Neural progenitor cell (in vitro differentiated cells): ENCODE data around the gene CHRM5. TPM values are rescaled to one million over a fixed set of nuclear protein-coding genes. Genes with fewer than 3 reads are reported as not detected.
A peak's percentile ranks its signal among the peaks of the same experiment; 100 is the strongest.

Source experiments
- DNase-seq: peaks from one replicate; pipeline ENCODE4 v3.0.0-alpha.2; 2016; ENCODE audit warnings: low spot score
- H2AFZ ChIP-seq: fragments of 200-600 bp; sonication (generic); replicated peaks from 2 replicates; pipeline ENCODE4 v1.6.1; 2016; ENCODE audit warnings: antibody characterized with exemption
- H3F3A ChIP-seq: fragments of 200-600 bp; sonication (generic); 2 replicates; pipeline ENCODE4 v1.6.1; 2016; ENCODE audit warnings: antibody characterized with exemption, low read depth
- H3K27ac ChIP-seq: fragments of 200-600 bp; sonication (generic); 2 replicates; pipeline ENCODE4 v1.5.1; 2016; ENCODE audit warnings: mild to moderate bottlenecking
- H3K27me3 ChIP-seq: fragments of 200-600 bp; sonication (generic); 2 replicates; pipeline ENCODE4 v1.6.1; 2016; ENCODE audit warnings: mild to moderate bottlenecking, moderate library complexity
- H3K36me3 ChIP-seq: fragments of 200-600 bp; sonication (generic); 2 replicates; pipeline ENCODE4 v1.5.1; 2016
- H3K4me1 ChIP-seq: fragments of 200-600 bp; sonication (generic); 2 replicates; pipeline ENCODE4 v1.6.1; 2016; ENCODE audit warnings: mixed run types
- H3K4me2 ChIP-seq: fragments of 200-600 bp; sonication (generic); 2 replicates; pipeline ENCODE4 v1.6.1; 2016
- H3K4me3 ChIP-seq: fragments of 200-600 bp; sonication (generic); 2 replicates; pipeline ENCODE4 v1.5.1; 2016
- H3K79me2 ChIP-seq: fragments of 200-600 bp; sonication (generic); 2 replicates; pipeline ENCODE4 v1.6.1; 2016; ENCODE audit warnings: low read depth
- H3K9ac ChIP-seq: fragments of 200-600 bp; sonication (generic); 2 replicates; pipeline ENCODE4 v1.6.1; 2016
- H3K9me3 ChIP-seq: fragments of 200-600 bp; sonication (generic); 2 replicates; pipeline ENCODE4 v1.5.1; 2016; ENCODE audit warnings: low read depth
- H4K20me1 ChIP-seq: fragments of 200-600 bp; sonication (generic); 2 replicates; pipeline ENCODE4 v1.6.1; 2016; ENCODE audit warnings: low read depth
- H3K27ac Mint-ChIP-seq: 3 replicates; pipeline ENCODE4 v1.8.0; 2021; ENCODE audit warnings: mixed read lengths
- H3K27me3 Mint-ChIP-seq: 2 replicates; pipeline ENCODE4 v1.8.0; 2022; ENCODE audit warnings: low read depth, mild to moderate bottlenecking, inconsistent platforms, moderate library complexity, mixed read lengths; ENCODE audit not compliant: insufficient read depth
- H3K36me3 Mint-ChIP-seq: 3 replicates; pipeline ENCODE4 v1.8.0; 2021; ENCODE audit warnings: mixed read lengths
- H3K4me1 Mint-ChIP-seq: 3 replicates; pipeline ENCODE4 v1.8.0; 2021; ENCODE audit warnings: mixed read lengths
- H3K4me3 Mint-ChIP-seq: 3 replicates; pipeline ENCODE4 v1.8.0; 2021; ENCODE audit warnings: mild to moderate bottlenecking, moderate library complexity, mixed read lengths
- H3K9me3 Mint-ChIP-seq: 3 replicates; pipeline ENCODE4 v1.8.0; 2020; ENCODE audit warnings: mixed read lengths
- CTCF ChIP-seq: fragments of 200-600 bp; sonication (generic); IDR thresholded peaks from 2 replicates; pipeline ENCODE4 v1.5.1; 2017; ENCODE audit warnings: antibody characterized with exemption, mild to moderate bottlenecking
- EZH2 ChIP-seq: fragments of 200-600 bp; sonication (generic); IDR thresholded peaks from 2 replicates; pipeline ENCODE4 v1.6.1; 2017; ENCODE audit warnings: antibody characterized with exemption, mild to moderate bottlenecking, moderate library complexity
- EZH2phosphoT487 ChIP-seq: fragments of 200-600 bp; sonication (generic); IDR thresholded peaks from 2 replicates; pipeline ENCODE4 v1.6.1; 2017; ENCODE audit warnings: antibody characterized with exemption
- total RNA-seq: library from RNA; depleted of rRNA; stranded (reverse); fragments of >200 nt; gene quantifications from 2 replicates; pipeline ENCODE4 v1.2.3, GENCODE V29; 2015; ENCODE audit warnings: low replicate concordance

Gene CHRM5
- total RNA-seq, 1 donor from 2014 or later, result not detected

GRCh38 chr15:33959844-33960548 is 8.3 kb upstream of the CHRM5 start:
- no peaks in the 10 kb centered on the region for H3K36me3 Mint-ChIP-seq
- H3K4me3 ChIP-seq, result no peak overlapping the region

GRCh38 chr15:33960549-33960935 is 7.8 kb upstream of the CHRM5 start:
- Histone ChIP-seq H3K9ac (no peak overlapping the region), H4K20me1 (no peaks in the 10 kb centered on the region), H3K9me3 (no peaks in the 10 kb centered on the region), H3K27me3 (no peaks in the 10 kb centered on the region), H2AFZ (no peak overlapping the region), H3K4me1 (no peaks in the 10 kb centered on the region), H3K27ac (no peak overlapping the region), H3K4me2 (no peak overlapping the region), H3K79me2 (no peaks in the 10 kb centered on the region), H3F3A (no peaks in the 10 kb centered on the region), H3K36me3 (no peaks in the 10 kb centered on the region), H3K4me3 (no peak overlapping the region)
- Mint-ChIP-seq H3K9me3 (no peaks in the 10 kb centered on the region), H3K27ac (peak overlapping the region; percentile 52), H3K4me1 (peaks cover 14% of the 10 kb centered on the region), H3K36me3 (no peaks in the 10 kb centered on the region), H3K27me3 (no peaks in the 10 kb centered on the region), H3K4me3 (no peak overlapping the region)
- DNase-seq, result no peak
- TF ChIP-seq EZH2, result no peak

More at GRCh38 chr15:33959844-33960548, 8.3 kb upstream of the CHRM5 start:
- no peaks in the 10 kb centered on the region for H4K20me1 ChIP-seq
- no peaks in the 10 kb centered on the region for H3K27me3 ChIP-seq
- no peaks in the 10 kb centered on the region for H3K36me3 ChIP-seq
- no peaks in the 10 kb centered on the region for H3K4me1 ChIP-seq
- Mint-ChIP-seq H3K9me3 (no peaks in the 10 kb centered on the region), H3K4me3 (no peak overlapping the region), H3K27me3 (no peaks in the 10 kb centered on the region), H3K27ac (no peak overlapping the region), H3K4me1 (peaks cover 14% of the 10 kb centered on the region)
- DNase-seq, result no peak
- H3K4me2 ChIP-seq, result no peak overlapping the region
- H3K27ac ChIP-seq, result no peak overlapping the region
- H3K79me2 ChIP-seq, result no peaks in the 10 kb centered on the region
- no peaks in the 10 kb centered on the region for H3K9me3 ChIP-seq
- TF ChIP-seq EZH2 (no peak), CTCF (no peak), EZH2phosphoT487 (no peak)
- no peak overlapping the region for H3K9ac ChIP-seq
- H3F3A ChIP-seq, result no peaks in the 10 kb centered on the region
- H2AFZ ChIP-seq, result no peak overlapping the region

- Mint-ChIP-seq H3K4me3 (no peak overlapping the region), H3K27ac (no peak overlapping the region), H3K9me3 (no peaks in the 10 kb centered on the region), H3K4me1 (peaks cover 24% of the 10 kb centered on the region), H3K27me3 (no peaks in the 10 kb centered on the region), H3K36me3 (no peaks in the 10 kb centered on the region)
- DNase-seq, result peak; percentile 50
- H3K27ac ChIP-seq, result no peak overlapping the region
- no peaks in the 10 kb centered on the region for H4K20me1 ChIP-seq
- no peaks in the 10 kb centered on the region for H3K9me3 ChIP-seq
- TF ChIP-seq CTCF (peak; percentile 87), EZH2 (no peak), EZH2phosphoT487 (no peak)
- H3K4me3 ChIP-seq, result no peak overlapping the region
- no peak overlapping the region for H2AFZ ChIP-seq
- peaks cover 11% of the 10 kb centered on the region for H3K4me1 ChIP-seq
- no peaks in the 10 kb centered on the region for H3K36me3 ChIP-seq
- peaks cover 8% of the 10 kb centered on the region for H3F3A ChIP-seq
- no peak overlapping the region for H3K9ac ChIP-seq
- H3K4me2 ChIP-seq, result no peak overlapping the region
- no peaks in the 10 kb centered on the region for H3K79me2 ChIP-seq
- H3K27me3 ChIP-seq, result no peaks in the 10 kb centered on the region
Observed at GRCh38 chr15:33963831-33964664, 4.2 kb upstream of the CHRM5 start.

- no peak for DNase-seq
- H3K27me3 Mint-ChIP-seq, result no peaks in the 10 kb centered on the region
- Histone ChIP-seq H3K9ac (no peak overlapping the region), H3K79me2 (no peaks in the 10 kb centered on the region), H3K27ac (no peak overlapping the region), H4K20me1 (no peaks in the 10 kb centered on the region), H3K36me3 (no peaks in the 10 kb centered on the region), H3K4me3 (no peak overlapping the region), H3F3A (peaks cover 8% of the 10 kb centered on the region), H3K4me1 (peaks cover 13% of the 10 kb centered on the region), H2AFZ (no peak overlapping the region), H3K9me3 (no peaks in the 10 kb centered on the region), H3K27me3 (no peaks in the 10 kb centered on the region), H3K4me2 (no peak overlapping the region)
- no peaks in the 10 kb centered on the region for H3K9me3 Mint-ChIP-seq
- peaks cover 20% of the 10 kb centered on the region for H3K4me1 Mint-ChIP-seq
- H3K36me3 Mint-ChIP-seq, result no peaks in the 10 kb centered on the region
- H3K27ac Mint-ChIP-seq, result no peak overlapping the region
- no peak for TF ChIP-seq CTCF
- no peak for TF ChIP-seq EZH2phosphoT487
- TF ChIP-seq EZH2, result no peak
- no peak overlapping the region for H3K4me3 Mint-ChIP-seq
Observed at GRCh38 chr15:33964665-33965040, 3.6 kb upstream of the CHRM5 start.
